Measurements from ENCODE around the gene DDO.
A peak's percentile ranks its signal among the peaks of the same experiment; 100 is the strongest.

DDO gene

DNA sequence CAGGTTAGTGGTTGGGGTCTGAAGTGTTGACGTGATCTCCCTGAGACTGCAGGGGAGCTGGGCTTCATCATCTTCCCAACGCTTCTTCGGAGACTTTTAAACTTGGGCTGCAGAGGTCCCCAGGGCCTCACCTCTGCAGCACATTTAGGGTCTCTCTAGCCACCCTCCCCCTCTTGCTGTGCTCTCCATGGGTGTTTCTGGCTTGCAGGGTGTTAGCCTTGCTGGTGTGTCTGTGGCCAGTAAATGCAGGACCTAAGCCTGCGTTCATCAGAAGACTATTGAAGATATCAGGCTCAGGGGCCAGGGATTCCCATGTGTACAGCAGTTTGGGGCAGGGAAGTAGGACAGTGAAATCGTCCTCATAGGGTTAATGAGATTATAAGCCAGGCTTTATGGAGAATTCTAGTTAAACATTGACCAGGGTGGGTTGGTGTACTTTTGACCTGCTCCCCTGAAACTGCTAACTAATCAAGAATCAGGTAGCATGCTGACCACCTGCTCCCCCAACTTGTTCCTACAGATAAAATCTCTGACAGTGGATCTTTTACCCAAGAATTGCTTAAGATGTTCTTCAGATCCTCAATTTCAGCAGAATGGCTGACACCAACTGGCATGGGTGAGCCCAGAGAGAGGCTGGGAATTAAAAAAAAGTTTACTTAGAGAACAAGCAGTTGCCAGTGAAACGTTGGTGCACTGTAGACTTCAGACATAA is 3.8 kb upstream of the DDO start:
- no peak for DNase-seq

DNA sequence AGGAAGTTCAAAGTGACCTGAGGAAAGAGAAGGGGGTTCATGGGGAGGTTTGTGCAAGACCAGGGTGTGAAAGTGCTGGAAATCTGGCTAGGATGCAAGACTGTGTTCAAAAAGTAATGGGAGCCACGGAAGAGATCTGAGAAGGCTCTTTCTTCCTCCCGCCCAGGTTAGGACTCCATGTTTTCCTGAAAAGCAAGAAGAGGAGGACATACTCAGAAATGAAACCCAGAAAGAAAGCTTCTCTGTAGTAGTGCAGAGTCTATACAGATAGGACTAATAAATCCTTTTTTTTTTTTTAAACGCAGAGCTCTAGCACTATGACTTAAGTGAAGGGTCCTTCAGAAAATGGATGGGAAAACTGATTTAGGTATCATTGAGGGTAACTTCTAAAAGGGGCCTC is 3.2 kb upstream of the DDO start:
- DNase-seq: no peak

DNA sequence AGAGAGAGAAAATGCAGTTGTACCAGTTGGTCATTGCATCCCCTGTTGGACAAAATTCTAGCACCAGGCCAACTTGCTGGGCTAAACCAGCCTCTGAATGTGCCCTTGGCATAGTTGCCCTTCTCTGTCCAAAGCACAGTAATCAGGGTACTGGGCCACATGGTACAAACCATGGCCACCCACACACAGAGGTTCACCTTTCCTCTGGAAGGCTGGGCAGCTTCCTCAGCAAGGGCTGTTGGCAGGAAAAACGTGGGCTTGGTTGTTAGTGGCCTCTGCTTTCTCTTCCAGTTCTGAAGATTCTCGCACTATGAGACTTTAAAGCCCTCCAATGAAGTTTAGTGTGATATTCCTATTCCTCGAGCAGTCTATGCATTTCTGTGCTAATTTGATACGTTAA is 706 bp downstream of the DDO start:
- no peak for DNase-seq

GRCh38 chr6:110412360-110412759 is 3.0 kb downstream of the DDO start:
- DNase-seq: no peak

GRCh38 chr6:110410511-110410910 is 4.9 kb downstream of the DDO start:
- DNase-seq: no peak

- no peak for DNase-seq
These were observed 5.6 kb downstream of the DDO start for GRCh38 chr6:110409794-110410193.

DNA sequence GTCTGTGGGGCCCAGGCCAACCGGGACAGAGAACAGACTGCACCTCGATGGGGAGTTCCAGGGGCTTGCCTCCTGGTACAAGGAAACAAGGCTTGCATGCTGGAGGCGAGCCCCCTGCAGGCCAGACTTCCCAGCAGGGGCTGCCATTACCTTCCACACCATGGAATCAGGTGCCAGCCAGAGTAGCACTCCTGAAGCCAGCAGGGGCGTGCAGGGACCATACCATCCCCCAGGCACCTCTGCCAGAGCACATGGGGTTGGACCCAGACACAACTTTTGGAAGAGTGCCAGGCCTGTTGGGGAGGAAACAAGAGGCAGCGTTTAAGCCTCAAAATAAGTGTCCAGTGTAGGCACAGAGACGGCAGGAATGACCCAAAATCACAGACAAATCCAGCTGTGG is 6.5 kb downstream of the DDO start:
- peak; percentile 25 for DNase-seq

GRCh38 chr6:110404607-110405006 is 10.8 kb downstream of the DDO start:
- DNase-seq: no peak

DNA sequence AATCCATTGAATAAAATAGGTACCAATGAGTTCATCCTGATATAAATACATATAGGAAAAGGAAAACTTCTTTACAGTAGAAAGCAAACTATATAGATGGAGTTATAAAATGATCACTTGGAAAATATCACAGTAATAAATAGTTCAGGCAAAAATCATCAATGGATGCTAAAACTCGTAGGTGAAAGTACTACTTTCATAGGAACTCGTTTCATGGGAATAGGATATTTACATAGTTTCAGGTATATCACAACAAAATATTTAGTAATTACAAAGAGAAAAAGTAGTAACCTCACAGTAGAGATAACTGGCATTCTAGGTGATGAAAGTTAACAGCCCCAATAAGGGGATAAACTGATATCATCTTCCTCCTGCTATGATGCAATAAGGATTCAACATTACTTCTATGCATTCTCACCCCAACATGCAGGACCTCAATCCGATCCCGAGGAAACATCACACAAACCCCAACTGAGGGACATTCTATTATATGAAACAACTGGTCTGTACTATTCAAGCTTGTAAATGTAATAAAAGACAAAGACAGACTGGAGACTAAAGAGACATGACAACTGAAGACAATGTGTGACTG is 13.7 kb downstream of the DDO start:
- no peak for DNase-seq

GRCh38 chr6:110400208-110400607 is 15.2 kb downstream of the DDO start:
- DNase-seq: no peak

GRCh38 chr6:110399219-110400071 is 15.9 kb downstream of the DDO start:
- no peak for DNase-seq

- no peak for DNase-seq
These were observed 16.6 kb downstream of the DDO start for GRCh38 chr6:110398778-110399177.

GRCh38 chr6:110395221-110395620 is 20.2 kb downstream of the DDO start:
- DNase-seq: no peak

- no peak for DNase-seq
These were observed 21.0 kb downstream of the DDO start for GRCh38 chr6:110394409-110394808.

GRCh38 chr6:110392727-110393126 is 22.6 kb downstream of the DDO start:
- DNase-seq: no peak

- DNase-seq: no peak
These were observed 25.0 kb downstream of the DDO start for GRCh38 chr6:110390404-110390803.

GRCh38 chr6:110389689-110390382 is 25.5 kb downstream of the DDO start:
- no peak for DNase-seq

GRCh38 chr6:110387986-110388385 is 27.4 kb downstream of the DDO start:
- DNase-seq: no peak

- DNase-seq: no peak
These were observed 29.9 kb downstream of the DDO start for GRCh38 chr6:110385458-110385863.

- DNase-seq: no peak
These were observed 36.8 kb downstream of the DDO start for GRCh38 chr6:110378552-110378951.

GRCh38 chr6:110369066-110369465 is 46.3 kb downstream of the DDO start:
- DNase-seq: no peak

DNA sequence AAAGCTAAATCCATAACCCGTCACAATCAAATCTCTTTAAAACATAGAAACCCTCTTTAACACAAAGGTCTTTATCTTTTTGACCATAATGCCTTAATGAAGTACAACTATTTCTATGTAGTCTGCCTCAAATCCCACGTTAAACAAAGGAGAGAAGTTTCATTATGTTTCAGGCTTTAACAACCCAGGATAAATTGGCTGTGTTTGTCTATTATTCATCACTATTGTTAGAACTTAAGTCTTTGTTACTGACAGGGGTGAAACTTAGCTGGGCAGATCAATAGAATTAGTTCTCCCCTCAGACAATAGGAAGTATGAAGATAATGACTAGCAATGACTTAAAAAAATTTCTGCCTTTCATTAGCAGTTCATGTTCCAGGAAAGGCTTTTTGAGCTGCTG is 47.1 kb downstream of the DDO start:
- DNase-seq: no peak

GRCh38 chr6:110367825-110368224 is 47.5 kb downstream of the DDO start:
- DNase-seq: no peak

Measured in COR-L47 (cell line).